ENCODE data around the gene GRAMD4.

DNA sequence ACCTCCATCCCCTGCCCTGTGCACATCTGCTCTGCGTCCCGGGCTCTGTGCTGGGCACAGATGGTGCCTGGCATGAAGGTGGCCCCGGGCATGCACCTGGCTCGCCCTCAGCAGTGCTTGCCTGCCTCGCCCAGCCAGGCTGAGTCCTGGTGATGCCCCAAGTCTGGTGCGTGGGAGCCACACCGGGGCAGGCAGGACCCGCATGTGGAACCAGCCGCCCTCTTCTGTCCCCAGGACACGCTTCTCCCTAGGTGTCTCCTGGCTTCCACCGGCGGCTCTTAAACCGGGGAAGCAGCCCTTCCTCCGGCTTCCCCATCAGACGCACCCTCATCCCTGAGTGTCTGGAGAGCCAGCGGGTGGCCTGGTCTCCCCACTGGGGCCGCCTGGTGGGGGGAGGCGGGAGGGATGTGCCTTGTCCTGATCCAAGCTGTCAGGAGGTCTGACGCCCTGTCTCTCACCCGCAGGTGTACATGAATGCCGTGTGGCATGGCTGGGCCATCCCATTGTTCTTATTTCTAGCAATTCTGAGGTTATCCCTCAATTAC is 45.0 kb downstream of the GRAMD4 start:
- TF ChIP-seq, protein P1, sequence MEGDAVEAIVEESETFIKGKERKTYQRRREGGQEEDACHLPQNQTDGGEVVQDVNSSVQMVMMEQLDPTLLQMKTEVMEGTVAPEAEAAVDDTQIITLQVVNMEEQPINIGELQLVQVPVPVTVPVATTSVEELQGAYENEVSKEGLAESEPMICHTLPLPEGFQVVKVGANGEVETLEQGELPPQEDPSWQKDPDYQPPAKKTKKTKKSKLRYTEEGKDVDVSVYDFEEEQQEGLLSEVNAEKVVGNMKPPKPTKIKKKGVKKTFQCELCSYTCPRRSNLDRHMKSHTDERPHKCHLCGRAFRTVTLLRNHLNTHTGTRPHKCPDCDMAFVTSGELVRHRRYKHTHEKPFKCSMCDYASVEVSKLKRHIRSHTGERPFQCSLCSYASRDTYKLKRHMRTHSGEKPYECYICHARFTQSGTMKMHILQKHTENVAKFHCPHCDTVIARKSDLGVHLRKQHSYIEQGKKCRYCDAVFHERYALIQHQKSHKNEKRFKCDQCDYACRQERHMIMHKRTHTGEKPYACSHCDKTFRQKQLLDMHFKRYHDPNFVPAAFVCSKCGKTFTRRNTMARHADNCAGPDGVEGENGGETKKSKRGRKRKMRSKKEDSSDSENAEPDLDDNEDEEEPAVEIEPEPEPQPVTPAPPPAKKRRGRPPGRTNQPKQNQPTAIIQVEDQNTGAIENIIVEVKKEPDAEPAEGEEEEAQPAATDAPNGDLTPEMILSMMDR (conservative IDR thresholded peaks at IDR 0.05; ENCODE audit: low read length), result no peak
- TF ChIP-seq EZH2phosphoT487 (IDR thresholded peaks at IDR 0.05; ENCODE audit: borderline replicate concordance, low read depth, low read length), result no peak
